ENCODE measurements around the gene PRKG1. TPM values are rescaled to one million over a fixed set of nuclear protein-coding genes. Genes with fewer than 3 reads are reported as not detected.

Gene PRKG1
- total RNA-seq, 1 experiment from 2014 or later = 10.4 TPM

- no peak overlapping the region for H3K56ac ChIP-seq (ENCODE audit: insufficient read length, low read depth, low read length)
- no peak overlapping the region for H2BK15ac ChIP-seq (ENCODE audit: low read depth, low read length)
- no peak overlapping the region for H3K9ac ChIP-seq (ENCODE audit: extremely low read depth, insufficient read length, low read length)
- TF ChIP-seq, protein P1, sequence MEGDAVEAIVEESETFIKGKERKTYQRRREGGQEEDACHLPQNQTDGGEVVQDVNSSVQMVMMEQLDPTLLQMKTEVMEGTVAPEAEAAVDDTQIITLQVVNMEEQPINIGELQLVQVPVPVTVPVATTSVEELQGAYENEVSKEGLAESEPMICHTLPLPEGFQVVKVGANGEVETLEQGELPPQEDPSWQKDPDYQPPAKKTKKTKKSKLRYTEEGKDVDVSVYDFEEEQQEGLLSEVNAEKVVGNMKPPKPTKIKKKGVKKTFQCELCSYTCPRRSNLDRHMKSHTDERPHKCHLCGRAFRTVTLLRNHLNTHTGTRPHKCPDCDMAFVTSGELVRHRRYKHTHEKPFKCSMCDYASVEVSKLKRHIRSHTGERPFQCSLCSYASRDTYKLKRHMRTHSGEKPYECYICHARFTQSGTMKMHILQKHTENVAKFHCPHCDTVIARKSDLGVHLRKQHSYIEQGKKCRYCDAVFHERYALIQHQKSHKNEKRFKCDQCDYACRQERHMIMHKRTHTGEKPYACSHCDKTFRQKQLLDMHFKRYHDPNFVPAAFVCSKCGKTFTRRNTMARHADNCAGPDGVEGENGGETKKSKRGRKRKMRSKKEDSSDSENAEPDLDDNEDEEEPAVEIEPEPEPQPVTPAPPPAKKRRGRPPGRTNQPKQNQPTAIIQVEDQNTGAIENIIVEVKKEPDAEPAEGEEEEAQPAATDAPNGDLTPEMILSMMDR (conservative IDR thresholded peaks at IDR 0.05) = no peak
- H3K18ac ChIP-seq (ENCODE audit: insufficient read length, low read depth, low read length) = no peak overlapping the region
- no peak overlapping the region for H2BK120ac ChIP-seq (ENCODE audit: low read depth, low read length, poor library complexity, severe bottlenecking)
- H3K27ac ChIP-seq (ENCODE audit: insufficient read length, low read depth, low read length) = no peak overlapping the region
- H3K36me3 Mint-ChIP-seq (ENCODE audit: insufficient read depth in 1 of 3, low read depth in 3 of 3) = no peaks in the 10 kb centered on the region
- H3K23ac ChIP-seq (ENCODE audit: insufficient read length, low read depth, low read length) = no peak overlapping the region
- H3K4me3 Mint-ChIP-seq = no peak overlapping the region
- no peaks in the 10 kb centered on the region for H3K4me1 ChIP-seq (ENCODE audit: insufficient read depth, low read length)
- H2BK20ac ChIP-seq (ENCODE audit: low read depth, low read length, poor library complexity, severe bottlenecking) = no peak overlapping the region
- no peak overlapping the region for H4K91ac ChIP-seq (ENCODE audit: insufficient read length, low read depth, low read length)
- no peaks in the 10 kb centered on the region for H3K9me3 Mint-ChIP-seq
- no peak overlapping the region for H2AK5ac ChIP-seq (ENCODE audit: insufficient read length, low read length)
- no peak for DNase-seq
- no peak overlapping the region for H3K27ac Mint-ChIP-seq
- H3K23me2 ChIP-seq (ENCODE audit: insufficient read length, low read depth, low read length, poor library complexity, severe bottlenecking) = no peaks in the 10 kb centered on the region
- H3K4me2 ChIP-seq (ENCODE audit: insufficient read depth, insufficient read length, low read length) = no peak overlapping the region
- H3K27me3 Mint-ChIP-seq (ENCODE audit: low read depth) = no peaks in the 10 kb centered on the region
- no peak overlapping the region for H2BK5ac ChIP-seq (ENCODE audit: insufficient read length, low read length)
- H4K8ac ChIP-seq (replicated peaks; ENCODE audit: insufficient read length, low read depth, low read length) = no peak overlapping the region
- no peaks in the 10 kb centered on the region for H3K27me3 ChIP-seq (ENCODE audit: insufficient read depth, low read length)
- no peak overlapping the region for H2BK12ac ChIP-seq (ENCODE audit: insufficient read length, low read depth, low read length)
- H3T11ph ChIP-seq (ENCODE audit: low read length) = no peak overlapping the region
- H4K20me1 ChIP-seq (ENCODE audit: control insufficient read depth, insufficient read depth, insufficient read length) = no peaks in the 10 kb centered on the region
- no peaks in the 10 kb centered on the region for H3K79me1 ChIP-seq (ENCODE audit: insufficient read depth, low read depth, low read length, poor library complexity, severe bottlenecking)
- no peak overlapping the region for H4K5ac ChIP-seq (ENCODE audit: insufficient read length, low read depth, low read length)
- no peaks in the 10 kb centered on the region for H3K9me3 ChIP-seq (ENCODE audit: control insufficient read depth, low read depth, low read length)
- no peak overlapping the region for H2AFZ ChIP-seq (ENCODE audit: low read length)
- H3K4ac ChIP-seq (ENCODE audit: low read depth, low read length) = no peak overlapping the region
- no peaks in the 10 kb centered on the region for H3K4me1 Mint-ChIP-seq
- H3K14ac ChIP-seq (ENCODE audit: insufficient read depth, low read length) = no peak overlapping the region
- no peaks in the 10 kb centered on the region for H3K79me2 ChIP-seq (ENCODE audit: insufficient read depth, low read length)
These were observed 102.8 kb downstream of the PRKG1 start for GRCh38 chr10:51176976-51177695.

All from H9 (cell line).